ENCODE results near the gene TBCK. TPM values are rescaled to one million over a fixed set of nuclear protein-coding genes. Genes with fewer than 3 reads are reported as not detected.

TBCK gene
- total RNA-seq, 2 experiments from 2014 or later, result 46.5 to 46.9 TPM

- no peaks in the 10 kb centered on the region for H3K9me2 ChIP-seq (ENCODE audit: insufficient read depth, low read length)
- H4K20me1 ChIP-seq (ENCODE audit: insufficient read depth, low read length), result no peaks in the 10 kb centered on the region
- H2AFZ ChIP-seq (ENCODE audit: low read length), result no peak overlapping the region
- H3K9me3 ChIP-seq (ENCODE audit: low read length), result peaks cover 8% of the 10 kb centered on the region; the same call in 1 of the 2 replicates
- no TSS peak for BruUV-seq (replicated peaks)
- H3K4me1 ChIP-seq (ENCODE audit: insufficient read depth, low read length, poor library complexity, severe bottlenecking), result no peaks in the 10 kb centered on the region
- H3K36me3 ChIP-seq (ENCODE audit: insufficient read depth, low read length), result peaks cover 96% of the 10 kb centered on the region
- no peak overlapping the region for H3K4me3 ChIP-seq (ENCODE audit: low read depth, low read length, poor library complexity, severe bottlenecking)
- ChIA-PET POLR2A (no interaction called here), CTCF (ENCODE audit: unreplicated experiment) (no interaction called here)
- TF ChIP-seq, protein P1, sequence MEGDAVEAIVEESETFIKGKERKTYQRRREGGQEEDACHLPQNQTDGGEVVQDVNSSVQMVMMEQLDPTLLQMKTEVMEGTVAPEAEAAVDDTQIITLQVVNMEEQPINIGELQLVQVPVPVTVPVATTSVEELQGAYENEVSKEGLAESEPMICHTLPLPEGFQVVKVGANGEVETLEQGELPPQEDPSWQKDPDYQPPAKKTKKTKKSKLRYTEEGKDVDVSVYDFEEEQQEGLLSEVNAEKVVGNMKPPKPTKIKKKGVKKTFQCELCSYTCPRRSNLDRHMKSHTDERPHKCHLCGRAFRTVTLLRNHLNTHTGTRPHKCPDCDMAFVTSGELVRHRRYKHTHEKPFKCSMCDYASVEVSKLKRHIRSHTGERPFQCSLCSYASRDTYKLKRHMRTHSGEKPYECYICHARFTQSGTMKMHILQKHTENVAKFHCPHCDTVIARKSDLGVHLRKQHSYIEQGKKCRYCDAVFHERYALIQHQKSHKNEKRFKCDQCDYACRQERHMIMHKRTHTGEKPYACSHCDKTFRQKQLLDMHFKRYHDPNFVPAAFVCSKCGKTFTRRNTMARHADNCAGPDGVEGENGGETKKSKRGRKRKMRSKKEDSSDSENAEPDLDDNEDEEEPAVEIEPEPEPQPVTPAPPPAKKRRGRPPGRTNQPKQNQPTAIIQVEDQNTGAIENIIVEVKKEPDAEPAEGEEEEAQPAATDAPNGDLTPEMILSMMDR (conservative IDR thresholded peaks at IDR 0.05; ENCODE audit: low read length), result no peak
- no peak for TF ChIP-seq EZH2phosphoT487 (IDR thresholded peaks at IDR 0.05; ENCODE audit: borderline replicate concordance, low read depth, low read length)
- intact Hi-C loops (cut with micrococcal nuclease; ENCODE audit: unreplicated experiment), result no loop called here
- H3K79me2 ChIP-seq (ENCODE audit: insufficient read depth, low read depth, low read length), result peaks cover 24% of the 10 kb centered on the region
- no peak overlapping the region for H3K4me2 ChIP-seq (ENCODE audit: low read length)
- no peak for DNase-seq (ENCODE audit: low spot score)
- H3K27ac ChIP-seq (ENCODE audit: low read depth, low read length, poor library complexity, severe bottlenecking), result no peak overlapping the region
These were observed 21.9 kb upstream of the TBCK start for GRCh38 chr4:106337916-106338315.

DNA sequence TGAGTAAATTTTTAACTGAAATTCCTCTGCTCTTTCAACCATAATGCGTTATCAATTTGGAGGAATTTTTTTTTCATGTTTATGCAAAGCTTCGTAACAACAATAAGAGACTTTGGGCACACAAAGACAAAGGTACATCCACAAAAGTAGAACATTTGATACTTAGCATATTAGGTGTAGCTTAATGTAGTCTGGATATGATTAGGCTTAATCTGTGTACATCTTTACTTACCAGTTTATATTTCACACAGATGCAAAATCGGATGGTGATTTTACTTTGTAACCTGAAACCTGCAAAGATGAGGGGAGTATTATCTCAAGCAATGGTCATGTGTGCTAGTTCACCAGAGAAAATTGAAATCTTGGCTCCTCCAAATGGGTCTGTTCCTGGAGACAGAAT is 20.6 kb upstream of the TBCK start:
- Histone ChIP-seq H3K4me3 (ENCODE audit: low read depth, low read length, poor library complexity, severe bottlenecking) (no peak overlapping the region), H3K4me2 (ENCODE audit: low read length) (no peak overlapping the region), H3K4me1 (ENCODE audit: insufficient read depth, low read length, poor library complexity, severe bottlenecking) (no peaks in the 10 kb centered on the region), H4K20me1 (ENCODE audit: insufficient read depth, low read length) (no peaks in the 10 kb centered on the region), H3K27ac (ENCODE audit: low read depth, low read length, poor library complexity, severe bottlenecking) (no peak overlapping the region), H3K9me3 (ENCODE audit: low read length) (peaks cover 8% of the 10 kb centered on the region; the same call in 1 of the 2 replicates), H2AFZ (ENCODE audit: low read length) (no peak overlapping the region), H3K79me2 (ENCODE audit: insufficient read depth, low read depth, low read length) (peaks cover 12% of the 10 kb centered on the region), H3K36me3 (ENCODE audit: insufficient read depth, low read length) (peaks cover 94% of the 10 kb centered on the region), H3K9me2 (ENCODE audit: insufficient read depth, low read length) (no peaks in the 10 kb centered on the region)
- BruUV-seq (replicated peaks), result no TSS peak
- no peak for DNase-seq (ENCODE audit: low spot score)
- ChIA-PET CTCF (ENCODE audit: unreplicated experiment) (no interaction called here), POLR2A (no interaction called here)
- TF ChIP-seq, protein P1 (conservative IDR thresholded peaks at IDR 0.05; ENCODE audit: low read length), result no peak
- no peak for TF ChIP-seq EZH2phosphoT487 (IDR thresholded peaks at IDR 0.05; ENCODE audit: borderline replicate concordance, low read depth, low read length)
- intact Hi-C loops (cut with micrococcal nuclease; ENCODE audit: unreplicated experiment), result no loop called here

DNA sequence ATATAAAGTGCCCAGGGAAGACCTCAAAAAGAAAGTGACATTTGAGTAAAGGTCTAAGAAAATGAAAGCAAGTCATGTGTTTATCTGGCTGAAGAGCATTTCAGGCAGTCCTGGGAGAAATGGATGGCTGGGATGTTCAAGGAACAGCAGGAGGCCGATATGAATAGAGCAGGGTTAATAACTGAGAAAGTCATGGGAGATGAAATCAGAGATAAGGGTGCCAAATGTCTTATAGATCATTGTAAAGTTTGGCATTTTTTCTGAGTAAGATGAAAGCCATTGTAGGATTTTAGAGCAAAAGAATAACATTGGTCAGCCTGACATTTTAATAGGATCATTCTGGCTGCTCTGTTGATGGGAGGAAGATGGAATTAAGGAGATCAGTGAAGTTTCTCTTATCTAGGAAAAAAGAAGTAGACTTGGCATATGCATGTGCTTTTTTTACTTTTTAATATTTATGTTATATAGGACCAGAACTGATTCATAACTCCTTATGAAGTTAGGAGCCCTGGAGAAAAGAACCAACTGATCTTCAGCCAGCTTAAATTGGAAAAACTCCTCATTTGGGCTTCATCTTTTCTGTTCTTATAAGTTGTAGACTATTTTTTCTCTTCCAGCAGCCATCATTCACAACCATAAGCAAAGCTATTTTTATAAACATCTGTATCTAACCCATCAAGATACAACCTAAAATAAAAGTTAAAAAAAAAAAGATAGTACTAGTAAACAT is 18.9 kb upstream of the TBCK start:
- H3K4me1 ChIP-seq (ENCODE audit: insufficient read depth, low read length, poor library complexity, severe bottlenecking), result no peaks in the 10 kb centered on the region
- H3K4me2 ChIP-seq (ENCODE audit: low read length), result no peak overlapping the region
- peaks cover 93% of the 10 kb centered on the region for H3K36me3 ChIP-seq (ENCODE audit: insufficient read depth, low read length)
- no peaks in the 10 kb centered on the region for H4K20me1 ChIP-seq (ENCODE audit: insufficient read depth, low read length)
- TF ChIP-seq, protein P1 (conservative IDR thresholded peaks at IDR 0.05; ENCODE audit: low read length), result no peak
- TF ChIP-seq EZH2phosphoT487 (IDR thresholded peaks at IDR 0.05; ENCODE audit: borderline replicate concordance, low read depth, low read length), result no peak
- intact Hi-C loops (cut with micrococcal nuclease; ENCODE audit: unreplicated experiment), result no loop called here
- H3K79me2 ChIP-seq (ENCODE audit: insufficient read depth, low read depth, low read length), result 0 out of 2 replicates have a peak, but pooled peaks cover 5% of the 10 kb centered on the region
- POLR2A ChIA-PET, result interaction anchor here (0.5 to 1.4 kb wide), 4 partner anchors 10 to 279 kb away, joined by 3 to 4 read pairs (median 3); no protein-coding TSS in a partner anchor
- no peak for DNase-seq (ENCODE audit: low spot score)
- CTCF ChIA-PET (ENCODE audit: unreplicated experiment), result no interaction called here
- H3K4me3 ChIP-seq (ENCODE audit: low read depth, low read length, poor library complexity, severe bottlenecking), result no peak overlapping the region
- H3K9me2 ChIP-seq (ENCODE audit: insufficient read depth, low read length), result no peaks in the 10 kb centered on the region
- no peak overlapping the region for H3K27ac ChIP-seq (ENCODE audit: low read depth, low read length, poor library complexity, severe bottlenecking)
- no peak overlapping the region for H2AFZ ChIP-seq (ENCODE audit: low read length)
- no peaks in the 10 kb centered on the region for H3K9me3 ChIP-seq (ENCODE audit: low read length)
- no TSS peak for BruUV-seq (replicated peaks)

Measured in OCI-LY7 (cell line).